PFSK-1 (cell line): ENCODE results near the gene SLC44A1.

Experiments
- FOXP2 ChIP-seq: optimal IDR thresholded peaks from 2 replicates; pipeline ENCODE3; 2011; ENCODE audit warnings: borderline replicate concordance, control low read depth, inconsistent platforms; ENCODE audit not compliant: insufficient read depth; ENCODE audit errors: extremely low read length, extremely low read depth
- POLR2AphosphoS5 ChIP-seq: IDR thresholded peaks from 2 replicates; pipeline ENCODE4 v1.6.1; 2012; ENCODE audit warnings: low read depth, mild to moderate bottlenecking, control low read depth, low read length, moderate library complexity
- REST ChIP-seq, 2 experiments: IDR thresholded peaks; 2 replicates each; pipeline versions ENCODE4 v1.6.1 to v1.8.0; 2011 to 2012; ENCODE audit warnings: low read depth in 2 of 2, low read length in 2 of 2, control low read depth in 1 of 2, inconsistent platforms in 1 of 2, mild to moderate bottlenecking in 1 of 2, moderate library complexity in 1 of 2; ENCODE audit not compliant: insufficient read depth in 1 of 2
- SIN3A ChIP-seq: IDR thresholded peaks from 2 replicates; pipeline ENCODE4 v1.6.1; 2012; ENCODE audit warnings: mild to moderate bottlenecking, low read length, moderate library complexity, borderline replicate concordance; ENCODE audit not compliant: insufficient read depth
- TAF1 ChIP-seq: IDR thresholded peaks from 2 replicates; pipeline ENCODE4 v1.6.1; 2012; ENCODE audit warnings: low read length, control low read depth, borderline replicate concordance; ENCODE audit not compliant: insufficient read depth

The SLC44A1 gene

DNA sequence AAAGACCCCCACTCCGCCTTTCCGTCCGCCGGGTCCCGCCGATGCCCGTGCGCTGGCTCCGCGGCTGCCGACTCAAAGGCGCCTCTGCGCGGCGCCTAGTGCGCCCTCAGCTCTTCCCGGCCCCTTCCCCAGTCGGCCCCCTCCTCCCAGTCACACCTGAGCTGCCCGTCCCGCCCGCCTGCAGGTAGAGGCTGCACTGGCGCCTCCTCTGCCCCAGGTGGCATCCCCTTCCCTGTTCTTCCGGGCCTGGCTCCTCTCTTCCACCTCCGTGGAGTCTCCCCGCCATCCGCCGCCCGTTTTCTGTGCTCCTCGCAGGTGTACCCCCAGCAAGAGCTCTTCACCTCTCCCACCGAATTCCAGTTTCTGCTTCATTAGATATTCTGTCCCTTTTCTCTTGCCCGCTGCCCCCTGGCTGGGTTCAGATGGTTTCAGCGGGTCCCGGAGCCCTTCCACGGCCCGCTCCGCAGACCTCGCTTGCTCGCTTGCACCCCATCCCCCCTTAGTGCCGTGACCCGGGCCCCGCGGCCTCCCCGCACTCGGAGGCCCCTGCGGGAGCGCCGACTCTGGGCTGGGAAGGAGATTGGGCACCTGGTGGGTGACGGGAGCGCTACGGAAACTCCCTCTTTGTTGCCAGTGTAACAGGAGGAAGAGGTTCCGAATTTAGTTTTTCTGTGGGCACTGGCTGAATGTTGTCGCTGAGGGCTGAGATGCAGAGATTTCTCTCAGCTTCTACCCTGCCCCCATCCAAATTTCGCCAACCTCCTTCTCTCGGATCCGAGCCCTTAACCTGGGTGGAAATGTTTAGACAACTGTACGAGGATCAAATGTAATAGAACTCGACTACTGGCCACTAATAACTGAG, 809 bp downstream of the SLC44A1 start:
- TF ChIP-seq REST (IDR thresholded peaks at IDR 0.05; ENCODE audit: insufficient read depth in 1 of 2, low read depth in 2 of 2, low read length in 2 of 2) (no peak), TAF1 (no peak)

GRCh38 chr9:105245891-105246161, 1.4 kb downstream of the SLC44A1 start:
- no peak for TF ChIP-seq POLR2AphosphoS5
- TF ChIP-seq SIN3A = no peak
- TF ChIP-seq TAF1 = no peak
- no peak for TF ChIP-seq REST (IDR thresholded peaks at IDR 0.05; ENCODE audit: insufficient read depth in 1 of 2, low read depth in 2 of 2, low read length in 2 of 2)
- TF ChIP-seq FOXP2 = no peak

DNA sequence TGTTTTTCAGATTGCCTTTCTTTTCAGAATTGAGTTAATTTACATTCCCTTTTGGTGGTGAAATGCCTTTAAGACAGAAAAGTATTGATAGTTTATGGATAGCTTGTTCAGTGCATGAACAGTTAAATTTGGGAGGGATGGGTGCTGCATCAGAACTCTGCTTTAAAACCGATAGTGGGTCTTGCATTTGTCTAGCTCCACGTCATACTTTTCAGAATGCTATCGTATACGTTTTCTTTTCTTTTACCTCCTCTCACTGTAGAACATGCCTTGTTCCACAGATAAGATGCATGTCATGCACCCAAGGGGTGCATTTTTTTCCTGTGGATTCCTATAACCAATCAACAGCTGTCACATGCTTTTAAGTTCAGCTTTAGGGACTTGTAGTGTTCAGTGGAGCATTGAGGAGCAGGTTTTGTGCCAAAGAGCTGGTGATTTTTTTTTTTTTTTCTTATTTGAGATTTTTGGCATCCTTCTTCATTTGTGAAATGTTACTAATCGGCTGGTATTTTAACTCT, 2.3 kb downstream of the SLC44A1 start:
- TF ChIP-seq REST (IDR thresholded peaks at IDR 0.05; ENCODE audit: insufficient read depth in 1 of 2, low read depth in 2 of 2, low read length in 2 of 2) (no peak), TAF1 (no peak), POLR2AphosphoS5 (no peak), SIN3A (no peak), FOXP2 (no peak)

GRCh38 chr9:105248691-105249090, 4.2 kb downstream of the SLC44A1 start:
- TF ChIP-seq SIN3A (no peak), POLR2AphosphoS5 (no peak), REST (IDR thresholded peaks at IDR 0.05; ENCODE audit: insufficient read depth in 1 of 2, low read depth in 2 of 2, low read length in 2 of 2) (no peak), TAF1 (no peak), FOXP2 (no peak)

- no peak for TF ChIP-seq POLR2AphosphoS5
- TF ChIP-seq TAF1 = no peak
- no peak for TF ChIP-seq REST (IDR thresholded peaks at IDR 0.05; ENCODE audit: insufficient read depth in 1 of 2, low read depth in 2 of 2, low read length in 2 of 2)
- TF ChIP-seq SIN3A = no peak
- no peak for TF ChIP-seq FOXP2
Measured at GRCh38 chr9:105251133-105251532, 6.7 kb downstream of the SLC44A1 start.
